TTC549 (cell line): ENCODE data around the gene KLRC2.
A peak's percentile ranks its signal among the peaks of the same experiment; 100 is the strongest.
"Not testable (repeated sequence)": the region's sequence is repeated elsewhere in the genome, so short reads cannot be mapped to it uniquely, and the experiment has no call there.

Source experiments
- FAIRE-seq: peaks from 2 replicates; lab custom pipeline; 2012; peaks lifted over from hg19 to GRCh38; lab: Jason Lieb, UNC

Gene KLRC2

DNA sequence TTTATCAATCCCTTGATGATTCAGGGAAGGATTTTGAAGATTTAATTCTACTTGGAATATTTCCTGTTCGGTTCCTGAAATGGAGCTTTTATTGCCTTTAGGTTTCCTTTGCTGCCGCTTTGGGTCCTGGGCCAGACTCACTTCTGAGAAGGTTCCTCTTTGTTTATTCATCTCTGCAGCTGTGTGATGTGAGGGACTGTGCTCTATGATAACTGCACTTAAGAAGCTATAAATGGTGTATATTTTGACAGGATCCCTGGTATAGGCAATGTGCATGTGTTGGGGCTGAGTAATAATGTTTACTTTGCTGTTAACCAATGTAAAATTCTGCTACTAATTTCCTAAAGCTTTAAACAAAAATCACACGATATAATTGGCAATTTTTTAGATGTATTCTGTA is at the start of gene KLRC2:
Gene KLRC2 (minus strand): TSS at position 195 of the 400 bp plus-strand sequence. CDS start 24 bp downstream, at position 171.
- not testable (repeated sequence) for FAIRE-seq

- FAIRE-seq = not testable (repeated sequence)
Observed at GRCh38 chr12:10481901-10482300, 46.1 kb upstream of the KLRC2 start.

- not testable (repeated sequence) for FAIRE-seq
Observed at GRCh38 chr12:10472808-10473207, 37.0 kb upstream of the KLRC2 start.

- FAIRE-seq = no peak
Observed at GRCh38 chr12:10469701-10470100, 33.9 kb upstream of the KLRC2 start.

- FAIRE-seq = no peak
Observed at GRCh38 chr12:10466311-10466710, 30.5 kb upstream of the KLRC2 start.

GRCh38 chr12:10457760-10458159 is 21.9 kb upstream of the KLRC2 start:
- FAIRE-seq = no peak

GRCh38 chr12:10456856-10457255 is 21.0 kb upstream of the KLRC2 start:
- no peak for FAIRE-seq

DNA sequence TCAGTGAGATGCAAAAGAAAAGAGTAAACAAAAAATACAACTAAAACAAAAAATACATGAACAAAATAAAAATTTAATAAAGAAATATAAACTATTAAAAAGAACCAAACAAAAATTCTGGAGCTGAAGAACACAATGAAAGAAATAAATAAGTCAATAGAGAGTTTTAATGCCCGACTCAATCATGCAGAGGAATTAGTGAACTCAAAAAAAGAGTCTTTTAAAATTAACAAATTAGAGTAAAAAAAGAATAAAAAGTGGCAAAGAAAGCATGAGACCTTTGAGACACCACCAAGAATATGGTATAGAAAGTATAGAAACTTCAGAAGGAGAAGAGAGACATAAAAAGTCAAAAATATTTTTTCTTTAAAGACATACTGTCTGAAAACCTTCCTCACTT is 20.0 kb upstream of the KLRC2 start:
- peak; percentile 3 for FAIRE-seq

DNA sequence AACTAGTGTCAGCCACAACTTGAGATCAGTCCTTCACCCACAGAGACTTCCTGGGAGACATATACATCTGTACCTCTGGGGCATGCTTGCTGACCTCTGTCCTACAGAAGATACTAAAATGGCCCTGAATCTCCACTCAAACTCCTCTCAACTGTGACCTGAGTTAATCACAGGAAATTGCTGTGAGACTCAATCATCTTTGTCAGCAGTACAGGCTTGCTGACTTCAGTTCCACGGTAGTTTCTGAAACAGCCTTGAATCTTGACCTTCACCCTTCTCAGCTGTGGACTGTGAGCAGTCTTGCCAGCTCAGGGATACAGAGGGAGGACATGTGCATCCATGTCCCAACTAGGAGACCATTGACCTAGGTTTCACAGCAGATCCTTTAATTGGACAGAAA is 18.7 kb upstream of the KLRC2 start:
- FAIRE-seq = no peak

DNA sequence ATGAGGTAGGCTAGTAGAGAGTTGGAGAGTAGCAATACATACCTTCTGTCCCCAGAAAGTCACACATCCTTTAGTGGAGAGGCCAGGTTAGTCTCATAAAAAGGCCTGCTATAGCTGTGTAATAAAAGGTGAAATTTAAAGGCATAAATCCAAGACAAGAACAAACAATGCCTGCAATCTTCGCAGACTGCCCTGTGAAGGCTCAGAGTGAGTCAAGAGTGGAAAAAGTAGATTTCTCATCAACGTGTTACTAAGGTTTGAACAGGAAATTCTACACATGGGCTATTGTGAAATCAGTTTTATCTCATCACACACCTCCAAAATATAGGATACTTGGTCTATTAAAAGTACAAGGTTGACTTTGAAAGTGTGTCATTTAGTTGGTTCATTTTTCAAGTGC is 17.3 kb upstream of the KLRC2 start, which contains the start of gene KLRC1:
Gene KLRC1 (minus strand): TSS at position 222 of the 400 bp plus-strand sequence. CDS start 2,221 bp downstream, outside the sequence.
- FAIRE-seq = no peak

DNA sequence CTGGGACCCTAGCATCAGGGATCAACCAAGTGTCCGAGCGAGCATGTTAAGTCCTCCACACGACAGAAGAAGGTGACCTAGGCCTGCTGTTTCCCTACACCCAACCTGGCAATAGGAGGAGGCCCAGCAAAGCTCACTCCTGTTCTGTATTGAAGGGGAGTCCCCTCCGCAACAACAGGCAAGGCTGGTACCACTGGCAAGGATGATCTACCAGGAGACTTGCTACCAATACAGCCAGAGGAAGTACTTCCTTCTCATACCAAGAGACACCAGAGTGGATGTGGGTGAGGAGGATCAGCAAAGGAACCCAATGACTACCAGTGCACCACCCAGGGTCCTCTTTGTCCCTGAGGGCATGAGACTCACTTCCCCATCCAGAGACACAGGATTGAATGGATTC is 12.4 kb upstream of the KLRC2 start:
- no peak for FAIRE-seq

GRCh38 chr12:10446052-10446451 is 10.2 kb upstream of the KLRC2 start:
- not testable (repeated sequence) for FAIRE-seq

DNA sequence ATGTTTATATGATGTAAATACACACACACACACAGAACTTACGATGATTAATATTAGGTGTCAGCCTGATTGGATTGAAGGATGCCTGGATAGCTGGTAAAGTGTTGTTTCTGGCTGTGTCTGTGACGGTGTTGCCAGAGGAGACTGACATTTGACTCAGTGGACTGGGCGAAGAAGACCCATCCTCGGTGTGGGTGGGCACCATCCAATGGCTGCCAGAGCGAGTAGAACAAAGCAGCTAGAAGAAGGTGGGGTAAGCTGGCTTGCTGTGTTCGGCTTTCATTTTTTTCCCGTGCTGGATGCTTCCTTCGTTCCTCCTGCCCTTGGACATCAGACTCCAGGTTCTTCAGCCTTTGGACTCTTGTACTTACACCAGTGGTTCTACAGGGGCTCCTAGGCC is 5.3 kb upstream of the KLRC2 start:
- not testable (repeated sequence) for FAIRE-seq

DNA sequence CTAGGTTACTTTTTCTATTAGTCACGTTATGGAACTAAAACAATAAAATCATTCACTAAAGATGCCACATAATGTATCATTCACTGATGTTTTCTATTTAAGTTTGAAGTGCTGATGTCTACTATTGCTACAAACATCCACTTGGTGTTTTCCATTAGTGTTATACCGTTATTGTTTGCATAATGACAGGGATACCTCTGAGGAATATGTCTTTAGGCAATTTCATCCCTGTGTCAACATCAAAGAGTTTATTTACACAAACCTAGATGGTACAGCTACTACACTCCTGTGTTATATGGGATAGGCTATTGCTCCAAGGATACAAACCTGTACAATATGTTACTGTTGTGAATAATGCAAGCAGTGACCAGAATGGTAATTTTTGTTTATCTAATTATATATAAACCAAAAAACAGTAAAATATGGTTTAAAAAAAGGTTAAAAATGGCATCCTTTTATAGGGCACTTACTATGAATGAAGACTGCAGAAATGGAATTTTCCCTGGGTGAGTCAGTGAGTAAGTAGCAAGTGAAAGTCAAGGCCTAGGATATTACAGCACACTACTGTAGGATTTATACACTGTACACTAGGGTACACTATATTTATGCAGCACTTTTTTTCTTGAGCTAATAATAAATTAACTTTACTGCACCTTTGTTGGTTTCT is 3.9 kb upstream of the KLRC2 start:
- FAIRE-seq = peak; percentile 47

DNA sequence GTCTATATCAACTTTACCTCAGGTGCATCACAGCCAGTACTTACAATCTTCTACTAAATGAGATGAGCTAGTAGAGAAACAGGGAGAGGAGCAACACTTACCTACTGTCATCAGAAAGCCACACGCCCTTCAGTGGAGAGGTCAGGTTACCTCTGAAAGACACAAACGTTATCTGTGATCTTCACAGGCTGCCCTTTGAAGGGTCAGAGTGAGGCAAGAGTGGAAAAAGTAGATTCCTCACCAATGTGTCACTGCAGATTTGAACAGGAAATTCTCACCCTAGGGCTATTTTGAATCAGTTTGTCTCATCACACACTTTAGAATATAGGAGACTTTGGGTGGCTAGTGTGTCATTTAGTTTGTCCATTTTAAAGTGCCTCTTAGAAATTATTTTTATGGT is 1.8 kb upstream of the KLRC2 start:
- not testable (repeated sequence) for FAIRE-seq

DNA sequence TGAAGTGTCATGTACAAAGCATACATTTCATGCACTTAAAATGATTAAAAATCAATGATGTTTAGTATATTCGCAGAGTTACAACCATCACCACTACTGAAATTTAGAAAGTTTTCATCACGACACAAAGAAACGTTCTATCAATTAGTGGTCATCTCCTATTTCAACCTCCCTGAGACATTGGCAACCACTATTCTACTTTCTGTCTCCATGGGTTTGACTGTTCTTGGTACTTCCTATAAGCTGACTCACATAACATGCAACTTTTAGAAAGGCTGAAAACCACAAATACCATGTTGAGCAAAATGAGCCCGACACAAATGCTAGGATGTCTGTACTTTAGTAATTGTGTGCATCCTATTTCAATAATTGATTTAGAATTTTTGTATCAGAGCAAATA is 5.2 kb downstream of the KLRC2 start:
- not testable (repeated sequence) for FAIRE-seq

DNA sequence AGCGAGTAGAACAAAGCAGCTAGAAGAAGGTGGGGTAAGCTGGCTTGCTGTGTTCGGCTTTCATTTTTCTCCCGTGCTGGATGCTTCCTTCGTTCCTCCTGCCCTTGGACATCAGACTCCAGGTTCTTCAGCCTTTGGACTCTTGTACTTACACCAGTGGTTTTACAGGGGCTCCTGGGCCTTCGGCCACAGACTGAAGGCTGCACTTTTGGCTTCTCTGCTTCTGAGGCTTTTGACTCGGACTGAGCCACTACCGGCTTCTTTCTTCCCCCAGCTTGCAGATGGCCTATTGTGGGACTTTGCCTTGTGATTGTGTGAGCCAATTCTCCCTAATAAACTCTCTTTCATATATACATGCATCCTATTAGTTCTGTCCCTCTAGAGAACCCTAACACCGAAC is 9.9 kb downstream of the KLRC2 start:
- not testable (repeated sequence) for FAIRE-seq

- FAIRE-seq = not testable (repeated sequence)
Observed at GRCh38 chr12:10424260-10424899, 11.4 kb downstream of the KLRC2 start.

GRCh38 chr12:10422159-10422558 is 13.7 kb downstream of the KLRC2 start:
- FAIRE-seq = not testable (repeated sequence)

DNA sequence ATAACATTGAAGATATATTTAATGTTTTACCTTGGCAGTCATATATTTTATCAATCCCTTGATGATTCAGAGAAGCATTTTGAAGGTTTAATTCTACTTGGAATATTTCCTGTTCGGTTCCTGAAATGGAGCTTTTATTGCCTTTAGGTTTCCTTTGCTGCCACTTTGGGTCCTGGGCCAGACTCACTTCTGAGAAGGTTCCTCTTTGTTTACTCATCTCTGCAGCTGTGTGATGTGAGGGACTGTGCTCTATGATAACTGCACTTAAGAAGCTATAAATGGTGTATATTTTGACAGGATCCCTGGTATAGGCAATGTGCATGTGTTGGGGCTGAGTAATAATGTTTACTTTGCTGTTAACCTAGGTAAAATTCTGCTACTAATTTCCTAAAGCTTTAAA is 15.5 kb downstream of the KLRC2 start, which contains the start of gene KLRC3:
Gene KLRC3 (minus strand): TSS at position 262 of the 400 bp plus-strand sequence. CDS start 45 bp downstream, at position 217.
- FAIRE-seq = not testable (repeated sequence)

- no peak for FAIRE-seq
Observed at GRCh38 chr12:10409392-10409791, 26.4 kb downstream of the KLRC2 start, which contains the start of gene KLRC4. Gene KLRC4, minus strand, starts transcription at chr12:10409757. Its CDS starts 182 bp downstream, at chr12:10409575.

GRCh38 chr12:10408842-10409241 is 27.0 kb downstream of the KLRC2 start:
- FAIRE-seq = no peak

DNA sequence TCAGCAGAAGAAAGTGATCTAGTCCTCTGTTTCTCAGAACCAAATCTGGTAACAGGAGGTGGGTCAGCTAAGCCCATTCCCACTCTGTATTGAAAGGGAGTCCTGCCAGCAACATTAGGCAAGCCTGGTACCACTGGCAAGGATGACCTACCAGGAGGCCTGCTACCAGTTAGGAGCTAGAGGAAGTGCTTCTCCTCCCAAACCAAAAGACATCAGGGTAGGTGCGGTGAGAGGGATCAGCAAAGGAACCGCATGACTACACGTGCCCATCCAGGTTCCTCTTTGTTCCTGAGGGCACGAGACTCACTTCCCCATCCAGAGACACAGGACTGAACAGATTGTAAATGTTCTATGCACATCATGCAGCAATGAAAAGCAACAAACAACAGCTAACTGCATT is 29.1 kb downstream of the KLRC2 start:
- FAIRE-seq = no peak

DNA sequence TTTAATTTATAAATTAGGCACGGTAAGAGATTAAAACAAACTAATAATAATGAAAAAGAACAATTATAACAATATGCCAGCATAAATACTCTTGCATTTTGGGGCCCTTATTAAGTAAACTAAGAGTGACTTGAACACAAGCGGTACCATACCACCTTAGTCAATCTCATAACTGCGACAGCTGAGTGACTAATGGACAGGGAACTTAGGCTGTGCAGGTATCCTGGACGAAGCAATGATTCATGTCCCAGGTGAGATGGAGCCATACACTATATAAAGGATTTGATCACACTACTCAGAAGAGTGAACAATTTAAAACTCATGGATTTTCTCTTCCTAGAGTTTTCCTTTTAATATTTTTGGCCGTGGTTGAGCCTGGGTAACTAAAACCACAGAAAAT is 30.5 kb downstream of the KLRC2 start:
- no peak for FAIRE-seq
